D341Med (cell line): Measurements from ENCODE around the gene HRG.

Experiments used
- DNase-seq: peaks from one replicate; pipeline ENCODE4 v3.0.0; 2012; ENCODE audit warnings: low spot score

The HRG gene

DNA sequence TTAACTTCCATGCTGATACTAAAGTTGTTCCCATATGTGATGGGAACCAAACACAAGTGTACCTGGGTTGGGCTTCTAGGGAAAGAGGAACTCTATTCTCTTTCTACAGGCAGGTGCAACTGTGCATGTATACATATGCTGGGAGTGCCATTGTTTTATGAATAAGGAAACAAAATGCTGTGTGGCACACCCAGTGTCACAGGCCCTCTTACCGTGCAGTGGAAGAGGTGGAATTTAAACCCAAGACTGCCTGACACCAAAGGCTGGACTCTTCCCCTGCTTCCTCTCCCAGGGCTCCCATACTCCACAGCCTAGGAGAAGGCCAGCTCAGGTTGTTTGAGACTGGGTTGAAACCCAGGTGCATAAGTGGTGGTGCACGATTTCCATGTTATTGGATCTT is 27.6 kb upstream of the HRG start:
- DNase-seq, result no peak

DNA sequence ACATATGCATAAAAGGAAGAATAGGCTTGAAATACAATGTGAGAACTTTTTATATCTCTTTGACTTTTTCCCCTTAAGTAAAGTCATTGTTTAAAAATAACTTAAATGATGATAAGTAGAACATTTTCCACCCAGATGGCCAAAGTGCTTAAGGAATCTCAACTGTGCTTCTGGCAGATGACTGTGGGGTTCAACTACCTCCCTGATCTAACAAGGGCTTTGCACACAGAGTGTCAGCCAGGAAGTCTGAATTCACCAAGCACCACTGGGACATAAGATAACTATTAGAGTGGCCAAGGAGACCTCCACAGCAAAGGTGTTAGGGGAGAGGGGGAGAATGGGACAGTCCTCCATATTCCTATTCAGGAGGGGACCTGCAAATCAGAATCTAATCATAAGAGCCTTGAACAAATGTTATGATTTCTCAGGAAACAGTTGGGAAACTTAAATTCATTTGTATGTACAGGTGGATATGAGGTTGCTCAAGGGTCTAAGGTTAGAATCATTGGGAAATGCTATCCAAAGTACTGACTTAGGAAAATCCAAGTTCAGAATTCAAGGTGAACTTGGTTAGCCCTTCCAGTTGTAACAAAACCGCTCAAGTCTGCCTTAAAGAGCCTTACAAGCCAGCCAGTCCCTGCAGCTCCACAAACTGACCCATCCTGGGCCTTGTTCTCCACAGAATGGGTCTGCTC is 25.9 kb upstream of the HRG start, which contains the start of gene FETUB:
Gene FETUB, plus strand, starts transcription at position 622 of the 695 bp plus-strand sequence. Its CDS starts 62 bp downstream, at position 684.
- DNase-seq, result no peak

DNA sequence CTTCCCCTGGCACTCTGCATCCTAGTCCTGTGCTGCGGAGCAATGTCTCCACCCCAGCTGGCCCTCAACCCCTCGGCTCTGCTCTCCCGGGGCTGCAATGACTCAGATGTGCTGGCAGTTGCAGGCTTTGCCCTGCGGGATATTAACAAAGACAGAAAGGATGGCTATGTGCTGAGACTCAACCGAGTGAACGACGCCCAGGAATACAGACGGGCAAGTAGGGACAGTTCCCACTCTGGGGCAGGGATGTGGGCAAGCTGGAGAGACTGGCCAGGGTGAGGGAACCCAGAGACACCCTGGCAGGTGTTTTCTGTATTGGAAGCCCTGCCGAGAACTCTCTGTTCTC is 25.4 kb upstream of the HRG start:
- no peak for DNase-seq

DNA sequence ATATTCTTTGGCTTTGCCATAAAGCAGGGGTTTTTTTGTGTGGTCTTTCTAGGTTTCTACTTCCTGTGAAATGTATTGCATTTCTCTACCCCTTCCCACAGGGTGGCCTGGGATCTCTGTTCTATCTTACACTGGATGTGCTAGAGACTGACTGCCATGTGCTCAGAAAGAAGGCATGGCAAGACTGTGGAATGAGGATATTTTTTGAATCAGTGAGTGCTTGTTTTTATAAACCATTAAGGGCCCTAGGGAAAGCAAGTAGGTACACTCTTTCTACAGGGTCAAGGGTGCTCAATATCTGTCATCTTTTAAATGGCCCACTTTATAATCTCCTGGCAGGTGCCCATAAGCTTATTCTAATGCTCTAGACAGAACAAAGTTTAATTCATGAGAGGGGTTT is 24.9 kb upstream of the HRG start:
- no peak for DNase-seq

DNA sequence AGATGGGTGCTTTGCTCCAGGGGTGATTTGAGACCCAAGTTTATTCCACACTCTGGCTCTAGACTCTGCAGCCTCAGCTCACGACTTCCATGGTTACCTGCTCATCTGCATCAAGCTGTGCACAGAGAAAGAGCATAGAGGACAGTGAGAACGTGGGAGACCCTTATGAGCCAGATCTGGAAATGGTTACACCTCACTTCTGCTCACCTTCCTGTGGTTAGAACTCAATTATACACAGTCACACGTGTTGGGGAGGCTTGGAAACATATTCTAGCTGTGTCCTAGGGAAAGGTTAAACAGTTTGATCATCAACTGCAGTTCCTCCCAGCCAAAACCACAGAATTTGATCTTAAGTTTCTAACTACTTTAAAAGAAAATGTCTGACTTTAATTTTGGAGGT is 23.8 kb upstream of the HRG start:
- DNase-seq, result no peak

DNA sequence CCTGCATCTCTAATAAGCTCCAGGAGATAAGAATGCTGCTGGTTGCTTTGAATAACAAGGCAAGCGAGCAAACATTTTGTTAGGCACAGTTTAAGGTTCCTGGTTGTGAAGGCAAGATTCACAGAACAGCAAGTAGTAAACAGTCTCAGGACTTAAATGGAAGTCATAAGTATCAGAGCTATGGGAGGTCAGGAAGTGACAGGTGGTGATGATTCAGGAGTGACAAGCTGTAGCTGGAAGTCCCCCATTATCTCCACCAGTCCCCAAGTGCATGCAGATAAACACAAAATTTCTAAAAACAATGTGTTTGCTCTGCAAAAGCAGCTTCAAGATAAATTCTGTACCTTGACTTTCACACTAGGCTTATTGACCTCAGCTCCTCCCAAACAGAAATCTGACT is 22.3 kb upstream of the HRG start:
- no peak for DNase-seq

DNA sequence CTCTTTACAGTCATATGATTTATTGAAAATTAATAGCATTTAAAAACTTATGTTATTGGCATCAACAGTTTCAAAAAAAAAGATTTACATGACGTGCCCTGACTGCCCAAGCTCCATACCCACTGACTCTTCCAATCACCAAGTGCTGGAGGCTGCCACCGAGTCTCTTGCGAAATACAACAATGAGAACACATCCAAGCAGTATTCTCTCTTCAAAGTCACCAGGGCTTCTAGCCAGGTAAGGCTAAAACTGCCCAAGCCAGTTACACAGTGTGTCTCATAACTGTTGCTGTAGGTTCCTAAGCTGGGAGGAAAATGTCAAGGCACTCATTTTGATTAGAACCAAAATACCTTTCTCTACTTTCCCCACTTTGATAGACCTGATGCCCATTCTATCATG is 21.1 kb upstream of the HRG start:
- no peak for DNase-seq

DNA sequence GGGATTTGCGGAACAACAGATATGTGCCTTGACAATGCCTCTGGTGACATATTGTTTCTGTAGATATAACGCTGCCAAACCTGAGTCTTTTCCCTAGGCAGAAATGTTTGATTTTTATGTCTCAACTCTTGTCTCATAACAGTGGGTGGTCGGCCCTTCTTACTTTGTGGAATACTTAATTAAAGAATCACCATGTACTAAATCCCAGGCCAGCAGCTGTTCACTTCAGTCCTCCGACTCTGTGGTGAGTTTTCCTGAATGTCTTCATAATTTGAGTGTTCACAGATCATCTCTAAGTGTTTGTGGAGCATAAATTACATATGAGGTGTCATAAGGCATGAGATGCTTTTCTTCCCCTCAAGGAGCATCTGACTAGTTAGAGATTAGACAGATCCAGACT is 19.7 kb upstream of the HRG start:
- no peak for DNase-seq

DNA sequence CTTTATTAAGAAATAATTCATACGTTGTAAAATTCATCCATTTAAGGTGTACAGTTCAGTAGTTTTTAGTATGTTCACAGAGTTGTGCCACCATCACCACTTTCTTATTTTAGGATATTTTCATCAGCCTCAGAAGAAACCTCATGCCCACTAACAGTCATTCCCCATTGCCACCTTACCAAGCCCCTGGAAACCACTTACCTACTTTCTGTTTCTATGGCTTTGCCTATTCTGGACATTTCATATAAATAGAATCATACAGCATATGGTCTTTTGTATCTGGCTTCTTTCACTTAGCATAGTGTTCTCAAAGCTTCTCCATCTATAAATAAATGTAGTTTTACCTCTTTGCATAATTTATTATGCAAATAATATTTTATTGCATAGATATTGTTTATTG is 19.0 kb upstream of the HRG start:
- no peak for DNase-seq

DNA sequence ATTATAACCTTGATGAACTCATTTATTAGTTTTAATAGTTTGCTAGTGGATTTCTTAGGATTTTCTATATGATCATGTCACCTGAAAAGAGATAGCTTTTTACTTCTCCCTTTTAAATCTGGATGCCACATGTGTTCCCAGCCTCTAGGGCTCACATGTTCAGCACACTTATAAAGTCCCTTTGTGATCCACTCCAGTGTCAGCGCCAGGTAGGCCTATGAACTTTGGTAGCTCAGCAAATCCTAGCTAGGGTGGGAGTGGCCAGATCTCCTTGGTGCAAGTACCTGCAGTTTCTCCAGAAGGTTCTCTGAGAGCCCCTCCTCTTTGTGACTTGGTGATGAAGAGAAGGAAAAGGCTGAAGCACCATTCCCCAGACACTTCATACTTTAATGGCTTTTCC is 17.0 kb upstream of the HRG start:
- no peak for DNase-seq

DNA sequence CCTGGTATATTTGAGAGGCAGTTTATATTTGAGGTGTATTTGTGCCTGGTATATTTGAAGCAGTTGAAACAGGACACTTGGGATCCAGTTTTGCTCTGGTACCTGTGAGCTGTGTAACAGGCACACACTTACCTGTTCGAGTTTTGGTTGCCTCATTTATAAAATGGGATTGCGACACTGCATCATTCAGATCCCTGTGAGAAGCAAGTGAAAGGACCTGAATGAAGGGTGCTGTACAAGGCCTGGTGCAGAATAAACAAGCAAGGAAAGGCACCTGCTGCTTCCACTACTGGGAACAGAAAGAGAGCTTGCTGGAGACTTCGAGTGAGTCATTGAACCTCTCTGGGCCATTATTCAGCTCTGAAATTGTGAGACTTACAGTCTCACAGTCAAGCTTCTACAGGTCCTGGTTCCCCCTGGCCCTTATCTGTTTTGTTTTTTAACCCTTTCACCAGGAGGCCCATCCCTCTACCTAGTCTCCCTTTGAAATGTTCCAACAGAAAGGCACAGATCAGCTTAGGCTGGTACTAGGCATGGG is 14.1 kb upstream of the HRG start:
- DNase-seq, result no peak

DNA sequence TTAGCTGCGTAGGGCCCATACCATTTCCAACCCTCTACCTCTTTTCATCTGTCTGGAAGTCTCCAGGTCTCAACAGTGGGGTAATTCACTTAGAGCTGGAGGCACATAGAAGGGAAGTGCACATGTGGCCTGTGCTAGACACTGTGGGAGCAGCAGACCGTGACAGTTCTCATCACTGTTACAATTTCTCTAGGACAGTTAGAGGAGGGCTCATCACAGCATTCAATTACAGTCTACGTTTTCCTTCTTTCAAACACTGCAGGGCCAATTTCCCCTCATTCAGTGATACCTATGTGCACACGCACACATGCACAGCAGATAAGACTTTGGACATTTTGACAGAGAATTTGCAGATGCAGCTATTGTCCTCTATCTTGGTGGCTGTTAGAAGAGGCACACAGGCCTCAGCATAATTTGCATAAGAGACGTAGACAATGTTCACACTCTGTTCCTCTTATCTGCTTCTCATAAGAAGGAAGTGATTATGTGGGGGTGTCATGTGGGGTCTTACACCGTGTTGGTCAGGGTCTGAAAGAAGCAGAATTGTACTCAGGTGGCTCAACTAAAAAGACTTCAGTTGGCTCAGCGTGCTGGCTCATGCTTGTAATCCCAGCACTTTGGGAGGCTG is 12.6 kb upstream of the HRG start:
- no peak for DNase-seq

DNA sequence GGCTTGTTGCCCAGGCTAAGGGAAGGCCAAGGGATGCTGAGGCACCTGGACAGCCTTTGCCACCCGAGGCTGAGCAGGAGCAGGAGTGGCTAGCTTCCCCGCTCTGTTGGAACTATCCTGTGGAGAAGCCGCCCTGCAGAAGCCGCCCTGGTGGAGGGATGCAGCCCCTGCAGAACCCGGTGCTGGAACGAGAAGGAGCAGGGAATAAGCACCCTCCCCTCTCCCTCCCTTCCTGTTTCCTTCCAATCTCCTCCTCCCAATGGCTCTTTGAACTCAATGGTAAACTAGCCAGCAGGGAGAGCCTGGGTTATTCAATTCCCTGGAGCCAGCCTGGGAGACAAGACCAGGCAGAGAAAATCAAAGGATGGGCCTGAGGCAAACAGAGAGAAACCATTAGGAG is 11.8 kb upstream of the HRG start:
- peak; percentile 49 for DNase-seq

DNA sequence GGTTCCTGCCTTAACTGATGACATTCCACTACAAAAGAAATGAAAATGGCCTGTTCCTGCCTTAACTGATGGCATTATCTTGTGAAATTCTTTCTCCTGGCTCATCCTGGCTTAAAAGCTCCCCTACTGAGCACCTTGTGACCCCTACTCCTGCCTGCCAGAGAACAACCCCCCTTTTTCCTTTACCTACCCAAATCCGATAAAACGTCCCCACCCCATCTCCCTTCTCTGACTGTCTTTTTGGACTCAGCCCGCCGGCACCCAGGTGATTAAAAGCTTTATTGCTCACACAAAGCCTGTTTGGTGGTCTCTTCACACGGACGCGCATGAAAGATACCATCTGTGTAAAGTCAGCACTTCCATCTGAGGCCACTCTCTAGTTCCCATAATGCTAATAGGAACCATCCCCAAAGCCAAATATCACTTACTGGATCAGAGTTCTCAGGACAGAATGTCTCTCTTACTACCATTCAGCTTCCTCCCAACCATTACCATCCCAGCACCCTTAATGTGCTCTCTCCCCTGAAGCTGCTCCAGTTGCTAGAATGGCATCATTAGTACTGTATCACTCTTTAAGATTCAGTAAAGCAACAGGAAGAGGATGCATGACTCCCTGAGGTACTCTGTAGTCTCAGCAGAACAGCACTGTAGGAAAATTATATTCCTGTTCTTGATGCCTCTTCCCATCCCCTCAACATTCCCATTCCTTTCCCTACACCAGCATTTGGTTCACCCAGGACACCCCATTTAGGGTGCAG is 2.3 kb upstream of the HRG start:
- DNase-seq, result no peak

DNA sequence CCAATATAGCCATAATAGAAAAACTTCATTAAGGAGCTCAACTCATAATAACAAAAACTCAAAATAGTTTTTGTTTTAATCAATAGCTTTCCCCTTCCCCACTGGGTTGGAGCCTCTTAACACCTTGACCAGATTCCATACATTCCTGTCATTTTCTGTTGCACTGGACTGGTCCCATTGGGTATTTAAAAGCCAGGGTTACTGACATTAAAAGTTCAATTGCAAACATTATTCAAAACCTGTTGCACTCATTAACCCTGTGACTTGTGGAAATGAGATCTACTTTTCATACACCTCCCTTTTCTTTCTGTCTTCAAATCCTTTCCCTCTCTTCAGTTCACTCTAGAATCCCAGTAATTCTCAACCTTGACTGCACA is 1.7 kb upstream of the HRG start:
- DNase-seq, result no peak

DNA sequence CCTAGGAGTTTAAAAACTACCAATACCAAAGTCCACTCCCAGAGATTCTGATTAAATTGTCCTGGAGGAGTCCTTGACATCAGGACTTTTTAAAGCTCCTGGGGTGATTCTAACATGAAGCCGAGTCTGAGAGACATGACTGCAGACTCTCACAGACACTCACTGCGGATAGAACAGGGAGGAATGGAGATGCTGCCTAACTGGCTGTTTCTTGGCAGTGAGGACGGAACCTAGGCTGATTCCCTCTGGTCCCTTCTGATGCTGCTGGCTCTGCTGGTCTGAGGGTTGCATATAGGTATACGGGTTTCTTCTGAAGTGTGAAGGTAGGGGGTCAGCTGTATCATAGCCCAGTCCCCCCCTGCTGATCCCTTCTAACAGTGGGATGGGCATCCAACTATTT is 1.3 kb upstream of the HRG start:
- DNase-seq, result no peak

DNA sequence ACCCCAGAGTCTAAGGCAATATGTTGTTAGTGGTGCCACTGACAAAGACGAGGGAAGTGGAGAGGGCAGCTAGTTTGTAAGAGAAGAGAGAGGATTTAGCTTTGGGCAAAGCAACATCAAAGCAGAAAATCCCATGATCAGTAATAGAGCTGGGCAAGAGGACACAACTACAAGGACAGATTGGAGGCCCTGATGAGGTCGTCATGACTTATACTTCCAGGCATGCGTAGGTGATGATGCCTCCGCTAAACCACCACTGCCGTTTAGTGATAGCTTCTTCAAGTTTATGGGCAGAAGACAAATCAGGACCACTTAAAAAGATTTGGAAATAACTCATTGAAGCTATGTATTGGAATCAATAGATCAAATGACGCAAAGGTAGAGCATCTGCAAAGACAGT is 2.6 kb downstream of the HRG start:
- DNase-seq, result no peak

DNA sequence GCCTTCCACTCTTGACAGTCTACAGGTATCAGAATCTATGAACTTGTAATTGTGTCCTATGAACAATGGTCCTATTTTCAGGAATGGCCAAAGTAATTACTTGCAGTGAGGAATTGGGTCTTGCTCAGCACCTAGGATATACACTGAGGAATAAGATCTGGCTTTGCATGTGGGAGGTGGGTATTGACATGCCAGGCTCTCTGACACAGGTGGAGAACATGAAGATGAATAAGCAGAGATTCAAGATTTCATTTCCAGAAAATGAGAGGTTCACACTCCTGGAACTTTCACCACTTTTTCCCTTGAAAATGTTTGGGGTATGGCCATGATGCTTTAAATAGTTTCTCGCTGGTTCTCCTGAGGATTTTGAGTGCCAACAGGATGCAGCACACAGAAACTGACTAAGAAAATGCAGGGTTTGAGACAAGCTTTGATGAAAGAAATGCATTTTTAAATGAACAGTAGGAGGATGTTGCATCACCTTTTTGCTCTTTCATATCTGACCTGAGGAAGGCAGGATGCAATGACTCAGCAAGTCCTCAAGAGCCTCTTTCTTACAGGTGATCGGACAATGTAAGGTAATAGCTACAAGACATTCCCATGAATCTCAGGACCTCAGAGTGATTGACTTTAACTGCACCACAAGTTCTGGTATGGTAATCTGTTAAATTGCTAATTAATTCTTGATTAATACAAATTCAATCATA is 3.7 kb downstream of the HRG start:
- DNase-seq, result no peak

DNA sequence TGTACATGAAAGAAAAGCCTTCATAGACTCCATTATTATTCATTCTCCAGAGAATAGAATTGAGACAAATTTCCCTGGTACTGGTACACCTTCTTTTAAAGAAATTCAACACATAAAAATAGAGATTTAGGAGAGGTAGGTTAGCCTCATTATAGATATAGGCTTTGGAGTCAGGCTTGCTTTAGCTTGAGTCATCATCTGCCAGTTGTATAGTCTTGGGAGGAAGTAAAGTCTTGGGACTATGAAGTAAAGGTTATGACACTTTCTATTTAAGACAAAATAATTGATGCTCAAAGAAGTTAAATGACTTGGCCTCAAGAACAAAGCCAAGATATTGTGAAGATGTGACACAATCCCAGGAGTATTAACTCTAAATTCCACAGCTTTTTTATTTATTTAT is 4.3 kb downstream of the HRG start:
- DNase-seq, result no peak

DNA sequence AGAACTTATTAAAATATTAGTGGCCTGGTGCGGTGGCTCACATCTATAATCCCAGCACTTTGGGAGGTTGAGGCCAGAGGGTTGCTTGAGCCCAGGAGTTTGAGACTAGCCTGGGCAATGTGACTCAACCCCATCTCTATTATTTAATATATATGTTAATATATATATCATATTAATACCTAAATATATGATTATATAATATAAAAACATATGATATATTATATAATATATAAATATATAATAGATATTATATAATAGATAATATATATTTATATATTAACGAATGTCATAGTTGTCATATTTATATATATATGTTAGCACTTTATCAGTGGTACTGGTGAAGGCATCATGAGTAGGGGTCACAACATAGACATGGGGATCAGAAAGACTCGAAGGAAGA is 5.2 kb downstream of the HRG start:
- no peak for DNase-seq

DNA sequence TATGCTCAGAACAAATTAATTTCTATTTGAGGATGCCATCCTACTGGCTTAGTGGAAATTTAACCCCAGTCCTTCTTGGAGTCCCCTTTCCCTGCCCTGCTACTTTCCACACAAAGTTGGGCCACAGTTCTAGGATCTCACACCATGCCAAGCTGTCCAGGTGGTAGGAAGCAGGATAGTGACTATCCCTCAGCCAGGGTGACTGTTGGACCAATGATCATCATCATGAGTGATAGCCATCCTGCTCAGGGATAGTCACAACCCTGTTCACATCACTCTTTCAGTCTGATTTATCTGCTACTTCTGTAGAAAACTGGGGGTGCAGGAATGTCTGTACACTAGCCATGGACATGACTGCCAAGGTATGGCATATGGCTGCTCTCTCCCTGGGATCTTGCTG is 12.8 kb downstream of the HRG start:
- no peak for DNase-seq

DNA sequence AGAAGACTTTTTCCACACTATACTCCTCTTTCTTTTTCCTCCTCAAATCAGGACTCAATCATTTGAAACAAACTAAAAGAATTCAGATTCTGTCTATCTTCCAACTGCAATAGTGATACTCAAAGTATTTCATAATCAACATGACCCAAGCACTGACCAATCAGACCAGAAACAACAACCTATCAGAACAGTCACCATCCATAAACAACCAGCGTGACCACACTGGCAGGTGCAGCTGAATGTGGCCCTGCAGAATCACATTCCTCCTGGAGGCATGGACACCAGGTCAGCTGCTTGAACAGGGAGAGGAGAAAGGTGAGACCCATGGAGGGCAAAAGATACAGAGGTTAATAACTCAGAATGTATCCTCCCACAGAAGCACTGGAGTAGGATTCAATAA is 13.3 kb downstream of the HRG start:
- DNase-seq, result no peak

DNA sequence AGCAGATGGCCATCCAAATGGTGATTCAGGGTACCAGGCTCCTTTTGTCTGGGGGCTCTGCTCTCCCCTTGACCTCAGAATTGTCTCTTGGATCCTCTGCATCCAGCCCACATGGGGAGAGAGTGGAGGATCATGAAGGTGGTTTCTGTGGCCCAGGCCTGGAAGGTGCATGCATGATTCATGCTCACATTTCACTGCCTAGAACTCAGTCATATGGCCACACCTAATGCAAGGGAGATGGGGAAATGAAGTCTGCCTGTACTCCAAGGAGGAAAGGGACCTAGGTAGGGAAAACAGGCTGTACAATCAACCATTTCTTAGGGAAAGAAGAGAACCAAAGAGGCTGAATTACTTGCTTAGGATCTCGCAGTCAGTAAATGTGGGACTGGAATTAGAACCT is 15.1 kb downstream of the HRG start:
- DNase-seq, result no peak
